ENCODE results near the gene CCSER2.
A peak's percentile ranks its signal among the peaks of the same experiment; 100 is the strongest.
"Not testable (repeated sequence)": the region's sequence is repeated elsewhere in the genome, so short reads cannot be mapped to it uniquely, and the experiment has no call there.

Gene CCSER2

GRCh38 chr10:84524435-84524834 is 196.0 kb downstream of the CCSER2 start:
- no peak for DNase-seq

- no peak for DNase-seq
Observed at GRCh38 chr10:84525120-84525806, 196.9 kb downstream of the CCSER2 start.

- DNase-seq = not testable (repeated sequence)
Observed at GRCh38 chr10:84525807-84526182, 197.4 kb downstream of the CCSER2 start.

- not testable (repeated sequence) for DNase-seq
Observed at GRCh38 chr10:84527386-84527785, 199.0 kb downstream of the CCSER2 start.

- DNase-seq = not testable (repeated sequence)
Observed at GRCh38 chr10:84528526-84528925, 200.1 kb downstream of the CCSER2 start.

- DNase-seq = no peak
Observed at GRCh38 chr10:84530724-84531325, 202.4 kb downstream of the CCSER2 start.

GRCh38 chr10:84531396-84531795 is 203.0 kb downstream of the CCSER2 start:
- DNase-seq = no peak

GRCh38 chr10:84534168-84534567 is 205.8 kb downstream of the CCSER2 start:
- no peak for DNase-seq

- peak; percentile 28 to 40 for DNase-seq
Observed at GRCh38 chr10:84537447-84537931, 209.1 kb downstream of the CCSER2 start.

GRCh38 chr10:84538036-84538435 is 209.6 kb downstream of the CCSER2 start:
- no peak for DNase-seq

- no peak for DNase-seq
Observed at GRCh38 chr10:84539216-84539615, 210.8 kb downstream of the CCSER2 start.

- no peak for DNase-seq
Observed at GRCh38 chr10:84540022-84540616, 211.7 kb downstream of the CCSER2 start.

- DNase-seq = peak; percentile 79 to 83
Observed at GRCh38 chr10:84540617-84541288, 212.4 kb downstream of the CCSER2 start.

- no peak for DNase-seq
Observed at GRCh38 chr10:84541289-84541637, 212.9 kb downstream of the CCSER2 start.

GRCh38 chr10:84542522-84543490 is 214.4 kb downstream of the CCSER2 start:
- DNase-seq = no peak

GRCh38 chr10:84543948-84544347 is 215.6 kb downstream of the CCSER2 start:
- no peak for DNase-seq

- DNase-seq = no peak
Observed at GRCh38 chr10:84545651-84546050, 217.3 kb downstream of the CCSER2 start.

- no peak for DNase-seq
Observed at GRCh38 chr10:84546609-84547008, 218.2 kb downstream of the CCSER2 start.

GRCh38 chr10:84547616-84548015 is 219.2 kb downstream of the CCSER2 start:
- no peak for DNase-seq

- no peak for DNase-seq
Observed at GRCh38 chr10:84548869-84549268, 220.5 kb downstream of the CCSER2 start.

GRCh38 chr10:84549368-84550165 is 221.2 kb downstream of the CCSER2 start:
- DNase-seq = no peak

Measured in activated CD4-positive, alpha-beta T cell treated with anti-CD3 and anti-CD28 coated beads, Interleukin-2, amount 50 U/mL, for 48 hours (primary cell).